Subcutaneous abdominal adipose tissue (tissue), 5 donors: ENCODE results near the gene LMX1B.

Source experiments
- H3K27ac ChIP-seq: one replicate; pipeline ENCODE4 v1.7.0; 2013; ENCODE audit warnings: low read depth, mild to moderate bottlenecking, inconsistent platforms, low read length, moderate library complexity
- H3K27me3 ChIP-seq, 5 donors: one replicate each; pipeline ENCODE4 v1.7.0; 2013; ENCODE audit warnings: low read length in 5 of 5, inconsistent platforms in 1 of 5; ENCODE audit not compliant: control insufficient read depth in 5 of 5, insufficient read depth in 4 of 5
- H3K36me3 ChIP-seq, 5 donors: one replicate each; pipeline ENCODE4 v1.7.0; 2013; ENCODE audit warnings: low read length in 5 of 5; ENCODE audit not compliant: control insufficient read depth in 5 of 5, insufficient read depth in 5 of 5
- H3K4me1 ChIP-seq, 5 donors: one replicate each; pipeline ENCODE4 v1.7.0; 2013; ENCODE audit warnings: low read length in 5 of 5, mild to moderate bottlenecking in 3 of 5, moderate library complexity in 1 of 5; ENCODE audit not compliant: control insufficient read depth in 5 of 5, insufficient read depth in 5 of 5
- H3K4me3 ChIP-seq, 5 donors: one replicate each; pipeline ENCODE4 v1.7.0; 2013; ENCODE audit warnings: low read length in 5 of 5, low read depth in 1 of 5
- H3K9ac ChIP-seq, 5 donors: one replicate each; pipeline ENCODE4 v1.7.0; 2013; ENCODE audit warnings: low read length in 5 of 5, mild to moderate bottlenecking in 4 of 5, moderate library complexity in 3 of 5
- H3K9me3 ChIP-seq, 5 donors: one replicate each; pipeline ENCODE4 v1.7.0; 2013; ENCODE audit warnings: low read length in 5 of 5; ENCODE audit not compliant: control insufficient read depth in 5 of 5
- donor health status: healthy.
- donor health status: healthy.
- donor health status: healthy.
- donor health status: healthy.
- donor health status: healthy.

LMX1B gene

GRCh38 chr9:126599047-126599650 is 14.6 kb upstream of the LMX1B start:
- H3K27me3 ChIP-seq, result peaks cover 0 to 22% (median 9%) of the 10 kb centered on the region in 5 donors
- H3K27ac ChIP-seq, result no peak overlapping the region
- no peaks in the 10 kb centered on the region for H3K36me3 ChIP-seq

GRCh38 chr9:126604059-126605055 is 9.4 kb upstream of the LMX1B start:
- Histone ChIP-seq H3K4me3 (no peak overlapping the region), H3K9ac (no peak overlapping the region), H3K9me3 (peaks cover 0 to 3% (median 0%) of the 10 kb centered on the region in 5 donors), H3K36me3 (no peaks in the 10 kb centered on the region), H3K4me1 (no peaks in the 10 kb centered on the region), H3K27me3 (peaks cover 3 to 27% (median 16%) of the 10 kb centered on the region in 5 donors), H3K27ac (no peak overlapping the region)

More at GRCh38 chr9:126599047-126599650, 14.6 kb upstream of the LMX1B start:
- H3K9ac ChIP-seq, result no peak overlapping the region
- no peaks in the 10 kb centered on the region for H3K4me1 ChIP-seq
- peaks cover 0 to 7% (median 2%) of the 10 kb centered on the region in 5 donors for H3K9me3 ChIP-seq
- no peak overlapping the region for H3K4me3 ChIP-seq

GRCh38 chr9:126605792-126606482 is 7.8 kb upstream of the LMX1B start:
- H3K9me3 ChIP-seq, result peaks cover 0 to 3% (median 0%) of the 10 kb centered on the region in 5 donors
- H3K9ac ChIP-seq, result no peak overlapping the region
- peaks cover 0 to 12% (median 6%) of the 10 kb centered on the region in 5 donors for H3K4me1 ChIP-seq
- no peak overlapping the region for H3K4me3 ChIP-seq
- peaks cover 17 to 43% (median 28%) of the 10 kb centered on the region in 5 donors for H3K27me3 ChIP-seq
- no peaks in the 10 kb centered on the region for H3K36me3 ChIP-seq
- no peak overlapping the region for H3K27ac ChIP-seq

- no peak overlapping the region for H3K27ac ChIP-seq
- H3K4me1 ChIP-seq, result peaks cover 0 to 17% (median 12%) of the 10 kb centered on the region in 5 donors
- H3K4me3 ChIP-seq, result no peak overlapping the region
- no peak overlapping the region for H3K9ac ChIP-seq
- no peaks in the 10 kb centered on the region for H3K9me3 ChIP-seq
- H3K27me3 ChIP-seq, result peaks cover 22 to 45% (median 33%) of the 10 kb centered on the region in 5 donors
- H3K36me3 ChIP-seq, result no peaks in the 10 kb centered on the region
Measured at GRCh38 chr9:126606483-126606870, 7.3 kb upstream of the LMX1B start.

GRCh38 chr9:126607086-126607485 is 6.6 kb upstream of the LMX1B start:
- H3K4me1 ChIP-seq, result peaks cover 0 to 23% (median 18%) of the 10 kb centered on the region in 5 donors
- no peaks in the 10 kb centered on the region for H3K9me3 ChIP-seq
- no peak overlapping the region for H3K27ac ChIP-seq
- H3K9ac ChIP-seq, result no peak overlapping the region
- peaks cover 27 to 50% (median 37%) of the 10 kb centered on the region in 5 donors for H3K27me3 ChIP-seq
- no peak overlapping the region for H3K4me3 ChIP-seq
- no peaks in the 10 kb centered on the region for H3K36me3 ChIP-seq

- H3K27me3 ChIP-seq, result peaks cover 32 to 55% (median 42%) of the 10 kb centered on the region in 5 donors
Measured at GRCh38 chr9:126607731-126608130, 6.0 kb upstream of the LMX1B start.

GRCh38 chr9:126608551-126608950 is 5.2 kb upstream of the LMX1B start:
- Histone ChIP-seq H3K9ac (no peak overlapping the region), H3K27ac (no peak overlapping the region), H3K4me1 (peaks cover 0 to 36% (median 30%) of the 10 kb centered on the region in 5 donors), H3K9me3 (no peaks in the 10 kb centered on the region), H3K36me3 (no peaks in the 10 kb centered on the region), H3K27me3 (peaks cover 38 to 63% (median 46%) of the 10 kb centered on the region in 5 donors), H3K4me3 (no peak overlapping the region)

More at GRCh38 chr9:126607731-126608130, 6.0 kb upstream of the LMX1B start:
- Histone ChIP-seq H3K36me3 (no peaks in the 10 kb centered on the region), H3K4me3 (no peak overlapping the region), H3K9me3 (no peaks in the 10 kb centered on the region), H3K9ac (no peak overlapping the region), H3K27ac (no peak overlapping the region), H3K4me1 (peaks cover 0 to 28% (median 23%) of the 10 kb centered on the region in 5 donors)

GRCh38 chr9:126609191-126609590 is 4.5 kb upstream of the LMX1B start:
- Histone ChIP-seq H3K4me1 (peaks cover 0 to 36% (median 30%) of the 10 kb centered on the region in 5 donors), H3K27me3 (peaks cover 38 to 63% (median 46%) of the 10 kb centered on the region in 5 donors), H3K27ac (no peak overlapping the region), H3K9ac (no peak overlapping the region), H3K9me3 (no peaks in the 10 kb centered on the region), H3K36me3 (no peaks in the 10 kb centered on the region), H3K4me3 (no peak overlapping the region)

GRCh38 chr9:126609711-126610388 is 3.9 kb upstream of the LMX1B start:
- Histone ChIP-seq H3K9ac (no peak overlapping the region), H3K9me3 (no peaks in the 10 kb centered on the region), H3K27ac (no peak overlapping the region), H3K4me3 (no peak overlapping the region), H3K4me1 (peaks cover 0 to 42% (median 36%) of the 10 kb centered on the region in 5 donors), H3K27me3 (peaks cover 44 to 69% (median 52%) of the 10 kb centered on the region in 5 donors), H3K36me3 (no peaks in the 10 kb centered on the region)
